ENCODE measurements around the gene GTF2IRD1.
"Not testable (repeated sequence)": the region's sequence is repeated elsewhere in the genome, so short reads cannot be mapped to it uniquely, and the experiment has no call there.

The GTF2IRD1 gene

GRCh38 chr7:74495112-74496086 is 41.7 kb downstream of the GTF2IRD1 start:
- DNase-seq (ENCODE audit: low read depth) = no peak
- no peak overlapping the region for H3K4me3 ChIP-seq (ENCODE audit: low read depth, low read length)
- TF ChIP-seq CTCF (IDR thresholded peaks at IDR 0.05; ENCODE audit: insufficient read depth, low read depth, low read length, missing control alignments) = no peak

- DNase-seq (ENCODE audit: low read depth) = no peak
- H3K4me3 ChIP-seq (ENCODE audit: low read depth, low read length) = no peak overlapping the region
- no peak for TF ChIP-seq CTCF (IDR thresholded peaks at IDR 0.05; ENCODE audit: insufficient read depth, low read depth, low read length, missing control alignments)
Measured at GRCh38 chr7:74496272-74496671, 42.6 kb downstream of the GTF2IRD1 start.

- not testable (repeated sequence) for DNase-seq (ENCODE audit: low read depth); H3K4me3 ChIP-seq (ENCODE audit: low read depth, low read length)
Measured at GRCh38 chr7:74496773-74497172, 43.1 kb downstream of the GTF2IRD1 start.

- no peak overlapping the region for H3K4me3 ChIP-seq (ENCODE audit: low read depth, low read length)
- TF ChIP-seq CTCF (IDR thresholded peaks at IDR 0.05; ENCODE audit: insufficient read depth, low read depth, low read length, missing control alignments) = no peak
- no peak for DNase-seq (ENCODE audit: low read depth)
Measured at GRCh38 chr7:74498354-74498753, 44.6 kb downstream of the GTF2IRD1 start.

GRCh38 chr7:74498996-74499834 is 45.5 kb downstream of the GTF2IRD1 start:
- H3K4me3 ChIP-seq (ENCODE audit: low read depth, low read length) = no peak overlapping the region
- DNase-seq (ENCODE audit: low read depth) = no peak
- TF ChIP-seq CTCF (IDR thresholded peaks at IDR 0.05; ENCODE audit: insufficient read depth, low read depth, low read length, missing control alignments) = no peak

- no peak for TF ChIP-seq CTCF (IDR thresholded peaks at IDR 0.05; ENCODE audit: insufficient read depth, low read depth, low read length, missing control alignments)
- no peak for DNase-seq (ENCODE audit: low read depth)
- H3K4me3 ChIP-seq (ENCODE audit: low read depth, low read length) = no peak overlapping the region
Measured at GRCh38 chr7:74499835-74500388, 46.2 kb downstream of the GTF2IRD1 start.

GRCh38 chr7:74501298-74501697 is 47.6 kb downstream of the GTF2IRD1 start:
- H3K4me3 ChIP-seq (ENCODE audit: low read depth, low read length) = no peak overlapping the region
- DNase-seq (ENCODE audit: low read depth) = no peak
- TF ChIP-seq CTCF (IDR thresholded peaks at IDR 0.05; ENCODE audit: insufficient read depth, low read depth, low read length, missing control alignments) = no peak
